Activated effector memory CD4-positive, alpha-beta T cell treated with Interleukin-2 at 50 U/mL for 16 hours (primary cell): ENCODE results near the gene GYG1.

Experiments used
- DNase-seq: peaks from one replicate; pipeline ENCODE4 v3.0.0-alpha.2; 2020

GYG1 gene

GRCh38 chr3:149020196-149020838 lies 29.0 kb downstream of the GYG1 start:
- no peak for DNase-seq

GRCh38 chr3:149020839-149021252 lies 29.5 kb downstream of the GYG1 start:
- no peak for DNase-seq

- DNase-seq = no peak
Observed at GRCh38 chr3:149021830-149022229, 30.5 kb downstream of the GYG1 start.

- no peak for DNase-seq
Observed at GRCh38 chr3:149023951-149024350, 32.6 kb downstream of the GYG1 start.

- no peak for DNase-seq
Observed at GRCh38 chr3:149026718-149027117, 35.4 kb downstream of the GYG1 start.

DNA sequence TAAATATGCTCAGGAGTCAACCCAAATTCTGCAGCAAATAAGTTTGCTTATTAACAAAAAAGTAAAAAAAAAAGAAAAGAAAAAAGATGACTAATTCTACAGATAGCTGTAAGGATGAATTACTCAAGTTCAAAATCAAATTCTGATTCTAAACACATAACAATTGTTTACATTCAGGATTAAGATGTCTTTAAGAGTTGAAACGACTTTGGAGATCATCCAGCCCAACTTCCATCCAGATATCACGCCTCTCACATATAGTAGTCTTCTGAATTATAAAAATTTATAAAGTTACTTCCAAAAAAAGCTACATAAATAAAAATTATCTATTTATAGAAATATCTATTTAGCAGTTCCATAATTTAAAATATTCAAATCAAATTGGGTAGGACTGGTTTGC lies 39.8 kb downstream of the GYG1 start:
- DNase-seq = no peak

DNA sequence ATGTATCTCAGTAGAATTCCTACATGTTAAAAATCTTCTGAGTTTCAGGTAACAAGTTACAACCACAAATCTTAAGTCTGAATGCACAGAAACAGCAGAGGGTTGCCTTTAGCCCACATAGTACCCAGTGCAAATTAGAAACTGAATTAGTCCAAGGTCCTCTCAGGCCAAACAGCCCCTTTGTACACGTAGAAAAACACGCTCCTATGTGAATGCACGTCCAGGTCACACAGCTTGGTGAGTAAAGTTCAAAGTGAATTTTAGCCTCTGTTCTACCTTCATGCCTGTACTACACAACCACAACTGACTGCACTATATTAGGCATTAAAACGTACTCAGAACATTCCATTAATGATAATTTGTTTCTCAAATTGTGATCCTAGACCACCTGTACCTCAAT lies 46.3 kb downstream of the GYG1 start:
- DNase-seq = no peak

- DNase-seq = no peak
Observed at GRCh38 chr3:149038322-149038721, 47.0 kb downstream of the GYG1 start.

GRCh38 chr3:149042789-149043386 lies 51.5 kb downstream of the GYG1 start:
- no peak for DNase-seq

- no peak for DNase-seq
Observed at GRCh38 chr3:149044339-149045083, 53.2 kb downstream of the GYG1 start.

GRCh38 chr3:149055575-149055974 lies 64.2 kb downstream of the GYG1 start:
- DNase-seq = no peak

DNA sequence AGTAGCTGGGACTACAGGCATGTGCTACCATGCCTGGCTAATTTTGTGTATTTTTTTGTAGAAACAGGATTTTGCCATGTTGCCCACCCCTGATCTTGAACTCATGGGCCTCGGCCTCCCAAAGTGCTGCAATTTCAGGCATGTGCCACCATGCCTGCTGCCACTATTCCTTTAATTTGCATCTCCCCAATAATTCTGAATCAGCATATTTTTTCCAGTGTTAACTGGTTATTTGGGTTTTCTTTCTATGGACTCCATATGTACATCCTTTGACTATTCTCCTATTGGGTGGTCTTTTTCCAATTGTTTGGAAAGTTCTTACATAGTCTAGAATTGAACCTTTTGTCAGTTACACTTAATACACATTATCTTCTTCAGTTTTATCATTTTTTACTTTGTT lies 66.9 kb downstream of the GYG1 start:
- DNase-seq = no peak

GRCh38 chr3:149058602-149059001 lies 67.3 kb downstream of the GYG1 start:
- no peak for DNase-seq

DNA sequence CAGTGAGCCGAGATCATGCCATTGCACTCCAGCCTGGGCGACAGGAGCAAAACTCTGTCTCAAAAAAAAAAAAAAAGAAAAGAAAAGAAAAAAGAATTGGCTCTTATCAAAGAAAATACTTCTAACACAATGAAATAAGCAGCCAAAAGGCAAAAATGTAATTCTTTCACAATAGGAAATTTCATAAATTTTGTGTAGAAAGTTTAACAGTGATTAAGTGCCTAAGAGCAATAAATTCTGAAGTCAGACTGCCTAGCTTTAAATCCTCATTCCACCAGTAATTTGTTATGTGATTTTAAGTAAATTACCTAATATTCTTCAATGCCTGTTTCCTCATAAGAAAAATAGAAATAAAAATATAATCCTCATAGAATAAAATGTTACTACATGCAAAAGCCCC lies 70.4 kb downstream of the GYG1 start:
- no peak for DNase-seq

GRCh38 chr3:149067883-149068282 lies 76.5 kb downstream of the GYG1 start:
- no peak for DNase-seq
